ENCODE measurements around the gene NCKAP5.

NCKAP5 gene

DNA sequence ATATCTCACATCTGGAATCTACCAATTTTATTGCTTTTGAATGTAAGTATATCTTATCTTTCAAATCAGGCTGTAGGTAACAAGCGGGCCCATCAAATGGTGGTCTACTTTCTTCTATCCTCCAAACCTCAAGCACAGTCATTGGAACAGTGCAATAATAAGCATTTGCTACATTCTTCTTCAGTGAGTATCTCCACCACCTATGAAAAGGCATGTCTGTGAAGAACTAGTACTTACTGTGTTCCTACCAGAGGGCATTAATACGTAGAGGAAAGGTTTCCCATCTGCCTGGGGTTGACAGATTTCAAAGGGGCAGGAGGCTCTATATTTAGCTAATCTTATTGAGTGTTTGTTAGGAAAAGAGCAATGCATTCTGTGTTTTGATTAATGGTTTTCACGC is 411.1 kb downstream of the NCKAP5 start:
- no peak for TF ChIP-seq Cebpa-rat (IDR thresholded peaks at IDR 0.05)
- H3K9me3 ChIP-seq (replicated peaks in 1 of 11) = no peaks in the 10 kb centered on the region
- no peak overlapping the region for H3K4me2 ChIP-seq
- H3K4me3 ChIP-seq = no peak overlapping the region
- H3K27me3 ChIP-seq = no peaks in the 10 kb centered on the region
- H4K20me1 ChIP-seq = no peaks in the 10 kb centered on the region
- no peaks in the 10 kb centered on the region for H3K36me3 ChIP-seq
- no peaks in the 10 kb centered on the region for H3K4me1 ChIP-seq
- no peak overlapping the region for H3K27ac ChIP-seq
- H3K9ac ChIP-seq = no peak overlapping the region

DNA sequence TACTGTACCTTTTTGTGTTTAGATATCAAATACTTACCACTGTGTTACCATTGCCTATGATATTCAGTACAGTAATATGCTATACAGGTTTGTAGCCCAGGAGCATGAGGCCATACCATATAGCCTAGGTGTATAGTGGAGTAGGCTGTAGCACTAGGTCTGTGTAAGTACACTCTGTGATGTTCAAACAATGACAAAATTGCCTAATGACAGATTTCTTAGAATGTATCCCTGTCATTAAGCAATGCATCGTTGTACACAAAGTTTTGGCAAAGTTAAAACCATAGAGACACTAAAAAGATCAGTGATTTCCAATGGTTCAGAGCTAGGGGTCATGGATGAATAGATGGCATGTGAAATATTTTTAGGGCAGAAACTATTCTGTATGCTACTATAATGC is 415.5 kb downstream of the NCKAP5 start:
- H3K36me3 ChIP-seq = no peaks in the 10 kb centered on the region
- no peaks in the 10 kb centered on the region for H3K9me3 ChIP-seq (replicated peaks in 1 of 11)
- no peaks in the 10 kb centered on the region for H3K27me3 ChIP-seq
- no peaks in the 10 kb centered on the region for H3K4me1 ChIP-seq
- no peak for TF ChIP-seq Cebpa-rat (IDR thresholded peaks at IDR 0.05)
- no peak overlapping the region for H3K9ac ChIP-seq
- H4K20me1 ChIP-seq = no peaks in the 10 kb centered on the region
- no peak overlapping the region for H3K4me2 ChIP-seq
- H3K27ac ChIP-seq = no peak overlapping the region
- H3K4me3 ChIP-seq = no peak overlapping the region

GRCh38 chr2:133148187-133148586 is 420.1 kb downstream of the NCKAP5 start:
- H3K9me3 ChIP-seq (replicated peaks in 1 of 11) = no peaks in the 10 kb centered on the region
- no peak for TF ChIP-seq Cebpa-rat (IDR thresholded peaks at IDR 0.05)
- no peak overlapping the region for H3K4me3 ChIP-seq
- no peaks in the 10 kb centered on the region for H3K36me3 ChIP-seq
- H3K4me2 ChIP-seq = no peak overlapping the region
- H3K27me3 ChIP-seq = no peaks in the 10 kb centered on the region
- H3K4me1 ChIP-seq = no peaks in the 10 kb centered on the region
- H3K9ac ChIP-seq = no peak overlapping the region
- H4K20me1 ChIP-seq = no peaks in the 10 kb centered on the region
- H3K27ac ChIP-seq = no peak overlapping the region

- Histone ChIP-seq H3K4me1 (no peaks in the 10 kb centered on the region), H4K20me1 (no peaks in the 10 kb centered on the region), H3K27ac (no peak overlapping the region), H3K27me3 (no peaks in the 10 kb centered on the region), H3K36me3 (no peaks in the 10 kb centered on the region), H3K9ac (no peak overlapping the region), H3K9me3 (replicated peaks in 1 of 11) (no peaks in the 10 kb centered on the region), H3K4me2 (no peak overlapping the region), H3K4me3 (no peak overlapping the region)
- TF ChIP-seq Cebpa-rat (IDR thresholded peaks at IDR 0.05) = no peak
Measured at GRCh38 chr2:133146893-133147292, 421.4 kb downstream of the NCKAP5 start.

- no peaks in the 10 kb centered on the region for H3K4me1 ChIP-seq
- no peaks in the 10 kb centered on the region for H4K20me1 ChIP-seq
- H3K36me3 ChIP-seq = no peaks in the 10 kb centered on the region
- H3K4me2 ChIP-seq = no peak overlapping the region
- no peak for TF ChIP-seq Cebpa-rat (IDR thresholded peaks at IDR 0.05)
- no peak overlapping the region for H3K9ac ChIP-seq
- no peaks in the 10 kb centered on the region for H3K9me3 ChIP-seq (replicated peaks in 1 of 11)
- H3K27ac ChIP-seq = no peak overlapping the region
- no peaks in the 10 kb centered on the region for H3K27me3 ChIP-seq
- no peak overlapping the region for H3K4me3 ChIP-seq
Measured at GRCh38 chr2:133143645-133144044, 424.6 kb downstream of the NCKAP5 start.

DNA sequence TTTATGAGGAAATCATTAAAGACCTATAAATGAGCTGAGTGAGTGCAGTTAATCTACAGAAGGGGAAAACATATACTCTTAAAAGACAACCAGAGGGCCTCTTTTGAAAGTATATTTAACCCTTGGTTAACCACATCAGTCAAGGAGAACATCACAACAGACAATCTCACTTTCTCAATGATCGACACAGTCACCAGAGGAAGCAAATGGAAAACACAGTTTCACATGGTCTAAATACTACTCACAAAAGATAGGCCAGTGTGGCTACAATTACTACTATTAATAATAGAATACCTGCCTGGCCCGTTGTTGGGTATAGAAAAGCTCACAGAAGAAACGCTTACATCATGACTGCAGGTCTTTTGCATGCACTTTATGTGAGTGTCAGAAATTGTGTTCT is 426.2 kb downstream of the NCKAP5 start:
- Histone ChIP-seq H3K27me3 (no peaks in the 10 kb centered on the region), H3K27ac (no peak overlapping the region), H3K36me3 (no peaks in the 10 kb centered on the region), H3K4me3 (no peak overlapping the region), H3K4me1 (no peaks in the 10 kb centered on the region), H4K20me1 (no peaks in the 10 kb centered on the region), H3K9me3 (replicated peaks in 1 of 11) (no peaks in the 10 kb centered on the region), H3K4me2 (no peak overlapping the region; a peak in 1 of 22 replicates), H3K9ac (no peak overlapping the region)
- TF ChIP-seq Cebpa-rat (IDR thresholded peaks at IDR 0.05) = no peak

GRCh38 chr2:133140620-133141019 is 427.6 kb downstream of the NCKAP5 start:
- no peak overlapping the region for H3K27ac ChIP-seq
- H3K9me3 ChIP-seq (replicated peaks in 1 of 11) = no peaks in the 10 kb centered on the region
- no peaks in the 10 kb centered on the region for H3K4me1 ChIP-seq
- no peak overlapping the region for H3K4me2 ChIP-seq
- H3K4me3 ChIP-seq = no peak overlapping the region
- no peaks in the 10 kb centered on the region for H4K20me1 ChIP-seq
- no peaks in the 10 kb centered on the region for H3K27me3 ChIP-seq
- H3K36me3 ChIP-seq = no peaks in the 10 kb centered on the region
- no peak for TF ChIP-seq Cebpa-rat (IDR thresholded peaks at IDR 0.05)
- no peak overlapping the region for H3K9ac ChIP-seq

- H3K4me1 ChIP-seq = peaks cover 0 to 3% (median 0%) of the 10 kb centered on the region in 10 experiments; a peak in 1 of 20 replicates
- H3K4me3 ChIP-seq = no peak overlapping the region
Measured at GRCh38 chr2:133139847-133140533, 428.3 kb downstream of the NCKAP5 start.

GRCh38 chr2:133138693-133139092 is 429.6 kb downstream of the NCKAP5 start:
- Histone ChIP-seq H3K9ac (no peak overlapping the region), H3K4me1 (peaks cover 0 to 13% (median 0%) of the 10 kb centered on the region in 10 experiments; a peak in 5 of 20 replicates), H3K27ac (no peak overlapping the region), H3K36me3 (no peaks in the 10 kb centered on the region), H4K20me1 (no peaks in the 10 kb centered on the region), H3K4me3 (no peak overlapping the region), H3K27me3 (no peaks in the 10 kb centered on the region), H3K4me2 (no peak overlapping the region), H3K9me3 (replicated peaks in 1 of 11) (no peaks in the 10 kb centered on the region)
- no peak for TF ChIP-seq Cebpa-rat (IDR thresholded peaks at IDR 0.05)

More at GRCh38 chr2:133139847-133140533, 428.3 kb downstream of the NCKAP5 start:
- H3K9ac ChIP-seq = no peak overlapping the region
- TF ChIP-seq Cebpa-rat (IDR thresholded peaks at IDR 0.05) = no peak
- no peak overlapping the region for H3K27ac ChIP-seq
- no peaks in the 10 kb centered on the region for H3K9me3 ChIP-seq (replicated peaks in 1 of 11)
- no peaks in the 10 kb centered on the region for H3K27me3 ChIP-seq
- H4K20me1 ChIP-seq = no peaks in the 10 kb centered on the region
- H3K36me3 ChIP-seq = no peaks in the 10 kb centered on the region
- H3K4me2 ChIP-seq = no peak overlapping the region

GRCh38 chr2:133135035-133135654 is 433.1 kb downstream of the NCKAP5 start:
- H3K27me3 ChIP-seq = no peaks in the 10 kb centered on the region
- no peaks in the 10 kb centered on the region for H3K36me3 ChIP-seq
- H3K4me1 ChIP-seq = peaks cover 0 to 34% (median 0%) of the 10 kb centered on the region in 10 experiments; a peak in 6 of 20 replicates
- no peaks in the 10 kb centered on the region for H4K20me1 ChIP-seq
- no peak overlapping the region for H3K9ac ChIP-seq
- H3K9me3 ChIP-seq (replicated peaks in 1 of 11) = no peaks in the 10 kb centered on the region
- no peak for TF ChIP-seq Cebpa-rat (IDR thresholded peaks at IDR 0.05)
- H3K27ac ChIP-seq = no peak overlapping the region
- H3K4me2 ChIP-seq = peak overlapping the region in 1 of 11 experiments; percentile 27; a peak in 1 of 22 replicates
- H3K4me3 ChIP-seq = no peak overlapping the region

Data from BLaER1 treated with 17β-estradiol and CSF1 and Interleukin-3, amounts not matched to agents 10 nM and 100 nM (cell line).